LHCN-M2 (cell line): ENCODE measurements around the gene OR5AU1. TPM values are rescaled to one million over a fixed set of nuclear protein-coding genes. Genes with fewer than 3 reads are reported as not detected.

Experiments used
- DNase-seq: peaks from one replicate; pipeline ENCODE4 v3.0.0-alpha.2; 2012; ENCODE audit warnings: low read depth
- total RNA-seq: library from RNA; depleted of rRNA; stranded (reverse); fragments of >200 nt; gene quantifications from 2 replicates; pipeline ENCODE4 v1.2.3, GENCODE V29; 2014; rRNA removed

The OR5AU1 gene
- total RNA-seq, 1 experiment from 2014 or later = not detected

- peak; percentile 45 for DNase-seq
These were observed 48.5 kb downstream of the OR5AU1 start for GRCh38 chr14:21107283-21107800.

GRCh38 chr14:21106498-21107282, 49.2 kb downstream of the OR5AU1 start:
- peak; percentile 74 for DNase-seq

DNA sequence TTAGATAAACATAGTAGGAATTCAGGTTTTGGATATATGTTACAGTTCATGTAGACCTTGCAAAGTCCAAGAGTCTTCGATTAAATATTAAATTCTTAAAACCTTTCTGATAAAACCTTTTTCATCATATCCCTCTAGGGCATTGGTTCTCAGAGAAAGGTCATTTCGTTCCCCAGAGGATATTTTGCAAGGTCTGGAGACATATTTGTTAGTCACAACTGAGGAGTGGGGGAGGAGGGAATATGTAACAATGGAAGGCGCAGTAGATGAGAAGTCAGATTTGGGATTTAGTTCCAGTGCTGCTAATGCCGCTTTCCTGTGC, 49.7 kb downstream of the OR5AU1 start:
- peak; percentile 66 for DNase-seq

GRCh38 chr14:21105095-21105494, 50.8 kb downstream of the OR5AU1 start:
- no peak for DNase-seq

Other genes starting within 250 kb of the OR5AU1 start
- not detected in 2 replicates for gene RNASE2, start 200.6 kb downstream of the OR5AU1 start, total RNA-seq
- gene METTL17, start 166.1 kb downstream of the OR5AU1 start, total RNA-seq = 85.4 and 90.3 TPM in 2 replicates
- gene SLC39A2, start 156.8 kb downstream of the OR5AU1 start, total RNA-seq = not detected in 2 replicates
- 0.86 TPM in 1 of 2 replicates, not detected in the other for gene NDRG2, start 131.0 kb downstream of the OR5AU1 start, total RNA-seq
- gene TPPP2, start 125.8 kb downstream of the OR5AU1 start, total RNA-seq = not detected in 2 replicates
- not detected in 2 replicates for gene RNASE13, start 121.3 kb downstream of the OR5AU1 start, total RNA-seq
- gene RNASE7, start 113.7 kb downstream of the OR5AU1 start, total RNA-seq = not detected in 2 replicates
- gene RNASE8, start 98.2 kb downstream of the OR5AU1 start, total RNA-seq = not detected in 2 replicates
- gene ARHGEF40, start 85.8 kb downstream of the OR5AU1 start, total RNA-seq = 42.0 and 43.9 TPM in 2 replicates
- gene ZNF219, start 57.4 kb downstream of the OR5AU1 start, total RNA-seq = 18.3 and 19.1 TPM in 2 replicates
- 0.13 TPM in 1 of 2 replicates, not detected in the other for gene TMEM253, start 55.0 kb downstream of the OR5AU1 start, total RNA-seq
- gene HNRNPC, start 113.4 kb upstream of the OR5AU1 start, total RNA-seq = 877 and 1,010 TPM in 2 replicates
- not detected in 2 replicates for gene RPGRIP1, start 124.0 kb upstream of the OR5AU1 start, total RNA-seq
- gene SUPT16H, start 228.0 kb upstream of the OR5AU1 start, total RNA-seq = 123 and 132 TPM in 2 replicates